OCI-LY1 (cell line): ENCODE data around the gene MEIOSIN.

Experiments
- H2AFZ ChIP-seq: fragments of 200-600 bp; sonication (generic), shearing (Covaris generic); 2 replicates; pipeline ENCODE4 v1.6.0; 2014; ENCODE audit warnings: antibody characterized with exemption, mild to moderate bottlenecking, low read length
- H3F3A ChIP-seq: fragments of 200-600 bp; sonication (generic), shearing (Covaris generic); 2 replicates; pipeline ENCODE4 v1.6.0; 2014; ENCODE audit warnings: mild to moderate bottlenecking, antibody characterized with exemption, low read length, moderate library complexity; ENCODE audit not compliant: insufficient read depth
- H3K27ac ChIP-seq: fragments of 200-600 bp; sonication (generic); 2 replicates; pipeline ENCODE4 v1.5.1; 2014; ENCODE audit warnings: low read length, mixed run types, mild to moderate bottlenecking, low read depth; ENCODE audit not compliant: poor library complexity, severe bottlenecking
- H3K27me3 ChIP-seq: fragments of 200-600 bp; sonication (generic); 2 replicates; pipeline ENCODE4 v1.6.0; 2014; ENCODE audit warnings: antibody characterized with exemption, mild to moderate bottlenecking, low read length, moderate library complexity; ENCODE audit not compliant: insufficient read depth
- H3K36me3 ChIP-seq: fragments of 200-600 bp; sonication (generic); 2 replicates; pipeline ENCODE4 v1.6.1; 2014; ENCODE audit warnings: mild to moderate bottlenecking, antibody characterized with exemption, low read length, moderate library complexity, mixed read lengths; ENCODE audit not compliant: insufficient read depth
- H3K4me1 ChIP-seq: fragments of 200-600 bp; sonication (generic); 2 replicates; pipeline ENCODE4 v1.5.1; 2014; ENCODE audit warnings: mild to moderate bottlenecking, low read length, moderate library complexity; ENCODE audit not compliant: insufficient read depth, severe bottlenecking
- H3K4me2 ChIP-seq: fragments of 200-600 bp; sonication (generic), shearing (Covaris generic); 2 replicates; pipeline ENCODE4 v1.6.1; 2014; ENCODE audit warnings: low read length
- H3K4me3 ChIP-seq: fragments of 200-600 bp; sonication (generic); 2 replicates; pipeline ENCODE4 v1.5.1; 2014; ENCODE audit warnings: low read length, low read depth, mild to moderate bottlenecking, mixed read lengths; ENCODE audit not compliant: poor library complexity, severe bottlenecking
- H3K79me2 ChIP-seq: fragments of 200-600 bp; shearing (Covaris generic); 2 replicates; pipeline ENCODE4 v1.6.1; 2016; ENCODE audit warnings: mixed run types, low read length, mixed read lengths; ENCODE audit not compliant: insufficient read depth
- H3K9ac ChIP-seq: fragments of 200-600 bp; sonication (generic), shearing (Covaris generic); 2 replicates; pipeline ENCODE4 v1.6.1; 2014; ENCODE audit warnings: mild to moderate bottlenecking, low read length, mixed read lengths
- H3K9me2 ChIP-seq: fragments of 200-600 bp; sonication (generic), shearing (Covaris generic); 2 replicates; pipeline ENCODE4 v1.6.1; 2014; ENCODE audit warnings: low read depth, mild to moderate bottlenecking, low read length, mixed read lengths
- H3K9me3 ChIP-seq: fragments of 200-600 bp; shearing (Covaris generic); 2 replicates; pipeline ENCODE4 v1.6.1; 2014; ENCODE audit warnings: low read length, mixed read lengths
- H4K20me1 ChIP-seq: fragments of 200-600 bp; sonication (generic), shearing (Covaris generic); 2 replicates; pipeline ENCODE4 v1.6.0; 2016; ENCODE audit warnings: mild to moderate bottlenecking, low read length; ENCODE audit not compliant: insufficient read depth
- EZH2 ChIP-seq: fragments of 200-600 bp; sonication (generic), shearing (Covaris generic); IDR thresholded peaks from 2 replicates; pipeline ENCODE4 v1.8.0; 2017; ENCODE audit warnings: borderline replicate concordance, mixed run types, mild to moderate bottlenecking, antibody characterized with exemption, low read length, moderate library complexity, mixed read lengths
- TF ChIP-seq, protein P1 (sequence below): fragments of 200-600 bp; sonication (generic), shearing (Covaris generic); IDR thresholded peaks from 2 replicates; pipeline ENCODE4 v1.5.1; 2017; ENCODE audit warnings: mild to moderate bottlenecking, antibody characterized with exemption, low read length, moderate library complexity, mixed read lengths

MEIOSIN gene

DNA sequence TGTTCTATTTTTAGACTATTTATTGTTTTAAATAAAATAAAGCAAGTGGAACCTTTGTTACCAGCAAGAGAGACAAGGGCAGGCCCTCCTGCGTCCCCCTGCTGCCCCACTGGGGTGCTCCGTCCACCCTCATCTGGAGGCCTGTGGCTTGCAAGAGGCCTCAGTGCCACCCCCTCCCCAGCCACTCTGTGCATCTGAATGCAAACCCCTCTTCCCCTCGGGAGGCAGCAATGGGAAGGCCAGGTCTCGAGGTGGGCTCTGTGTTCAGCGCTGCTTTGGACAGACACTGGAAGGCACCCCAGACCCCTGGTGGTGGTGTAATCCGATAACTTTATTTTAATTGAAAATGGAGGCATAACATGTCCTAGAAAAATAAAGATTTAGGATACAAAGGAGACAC is 31.2 kb downstream of the MEIOSIN start:
- Histone ChIP-seq H3K79me2 (no peaks in the 10 kb centered on the region), H2AFZ (no peak overlapping the region), H4K20me1 (no peaks in the 10 kb centered on the region), H3K36me3 (no peaks in the 10 kb centered on the region), H3K4me3 (no peak overlapping the region), H3K27ac (no peak overlapping the region), H3K27me3 (no peaks in the 10 kb centered on the region; the same call in 1 of the 2 replicates), H3K4me1 (peaks cover 6% of the 10 kb centered on the region), H3F3A (no peaks in the 10 kb centered on the region), H3K4me2 (no peak overlapping the region), H3K9me3 (no peaks in the 10 kb centered on the region), H3K9me2 (no peaks in the 10 kb centered on the region), H3K9ac (no peak overlapping the region)
- no peak for TF ChIP-seq EZH2
- TF ChIP-seq, protein P1, sequence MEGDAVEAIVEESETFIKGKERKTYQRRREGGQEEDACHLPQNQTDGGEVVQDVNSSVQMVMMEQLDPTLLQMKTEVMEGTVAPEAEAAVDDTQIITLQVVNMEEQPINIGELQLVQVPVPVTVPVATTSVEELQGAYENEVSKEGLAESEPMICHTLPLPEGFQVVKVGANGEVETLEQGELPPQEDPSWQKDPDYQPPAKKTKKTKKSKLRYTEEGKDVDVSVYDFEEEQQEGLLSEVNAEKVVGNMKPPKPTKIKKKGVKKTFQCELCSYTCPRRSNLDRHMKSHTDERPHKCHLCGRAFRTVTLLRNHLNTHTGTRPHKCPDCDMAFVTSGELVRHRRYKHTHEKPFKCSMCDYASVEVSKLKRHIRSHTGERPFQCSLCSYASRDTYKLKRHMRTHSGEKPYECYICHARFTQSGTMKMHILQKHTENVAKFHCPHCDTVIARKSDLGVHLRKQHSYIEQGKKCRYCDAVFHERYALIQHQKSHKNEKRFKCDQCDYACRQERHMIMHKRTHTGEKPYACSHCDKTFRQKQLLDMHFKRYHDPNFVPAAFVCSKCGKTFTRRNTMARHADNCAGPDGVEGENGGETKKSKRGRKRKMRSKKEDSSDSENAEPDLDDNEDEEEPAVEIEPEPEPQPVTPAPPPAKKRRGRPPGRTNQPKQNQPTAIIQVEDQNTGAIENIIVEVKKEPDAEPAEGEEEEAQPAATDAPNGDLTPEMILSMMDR = no peak

DNA sequence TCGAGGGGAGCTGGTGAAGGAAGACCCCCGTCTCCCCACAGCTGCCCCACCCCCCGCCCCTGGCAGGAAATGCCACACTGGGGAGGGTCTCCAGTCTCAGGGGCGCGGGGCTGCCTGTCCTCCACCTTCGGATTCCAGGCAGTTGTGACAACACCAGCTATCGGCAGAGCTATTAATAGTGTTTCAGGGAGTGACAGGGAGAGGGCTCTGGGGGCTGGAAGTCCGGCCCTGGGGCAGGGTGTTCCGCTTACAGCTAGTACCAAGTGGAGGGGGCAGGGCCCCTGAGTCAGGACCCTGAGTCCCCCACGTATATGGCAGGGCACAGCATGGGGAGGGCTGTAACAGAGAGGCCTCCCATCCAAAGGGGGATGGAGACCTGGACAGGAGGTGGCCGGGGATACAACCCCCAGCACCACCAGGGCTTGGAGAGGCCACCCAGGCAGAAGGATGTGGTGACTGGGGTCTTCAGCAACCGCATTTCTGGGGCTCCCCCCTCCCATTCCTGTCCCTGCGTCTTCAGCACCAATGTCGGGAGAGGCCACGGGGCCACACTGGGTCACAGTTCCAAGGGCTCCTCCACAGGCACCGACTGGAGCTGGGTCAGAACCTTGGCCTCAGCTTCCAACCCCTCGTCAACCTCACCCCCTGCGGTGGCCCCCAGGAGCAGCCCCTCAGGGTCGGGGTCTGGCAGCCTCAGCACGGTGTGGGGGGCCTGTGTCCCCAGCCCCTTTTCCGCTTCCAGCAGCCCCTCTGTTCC is 31.9 kb downstream of the MEIOSIN start:
- TF ChIP-seq, protein P1 = no peak
- no peak for TF ChIP-seq EZH2
- no peak overlapping the region for H2AFZ ChIP-seq
- no peak overlapping the region for H3K4me2 ChIP-seq
- peaks cover 6% of the 10 kb centered on the region for H3K4me1 ChIP-seq
- no peaks in the 10 kb centered on the region for H3F3A ChIP-seq
- no peaks in the 10 kb centered on the region; the same call in 1 of the 2 replicates for H3K27me3 ChIP-seq
- H3K79me2 ChIP-seq = no peaks in the 10 kb centered on the region
- no peaks in the 10 kb centered on the region for H4K20me1 ChIP-seq
- no peak overlapping the region for H3K27ac ChIP-seq
- H3K36me3 ChIP-seq = no peaks in the 10 kb centered on the region
- H3K9me2 ChIP-seq = no peaks in the 10 kb centered on the region
- no peak overlapping the region for H3K4me3 ChIP-seq
- H3K9me3 ChIP-seq = no peaks in the 10 kb centered on the region
- no peak overlapping the region for H3K9ac ChIP-seq

DNA sequence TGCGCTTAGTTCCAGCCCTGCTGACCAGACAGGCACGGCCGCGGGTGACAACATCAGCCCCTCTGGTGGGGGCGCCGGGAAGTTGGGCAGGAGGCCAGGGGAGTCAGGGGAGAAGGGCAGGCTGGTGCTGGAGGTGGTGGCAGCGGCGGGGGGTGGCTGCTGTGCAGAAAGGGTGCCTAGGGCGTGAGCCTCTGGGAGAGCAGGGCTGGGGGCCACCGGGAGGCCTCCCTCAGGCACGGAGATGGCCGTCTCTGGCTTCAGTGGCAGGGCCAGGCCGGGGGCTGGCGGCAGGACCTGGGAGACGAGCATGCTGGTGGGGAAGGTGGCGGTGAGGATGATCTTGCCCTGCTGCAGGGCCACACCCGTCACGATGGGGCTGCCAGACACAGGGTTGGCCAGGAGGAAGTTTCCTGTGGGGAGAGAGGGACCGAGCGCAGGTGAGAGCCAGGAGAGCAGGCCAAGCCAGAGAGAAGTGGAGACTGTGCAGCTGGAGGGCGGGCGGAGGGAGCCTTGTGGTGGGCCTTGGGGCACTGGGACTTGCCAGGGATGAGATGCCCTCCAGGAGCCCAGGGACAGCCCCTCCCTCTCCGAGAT is 32.6 kb downstream of the MEIOSIN start:
- Histone ChIP-seq H2AFZ (no peak overlapping the region), H3K4me3 (no peak overlapping the region), H3K9me3 (no peaks in the 10 kb centered on the region), H3K4me2 (no peak overlapping the region), H3K36me3 (no peaks in the 10 kb centered on the region), H3F3A (no peaks in the 10 kb centered on the region), H3K9me2 (no peaks in the 10 kb centered on the region), H3K27me3 (no peaks in the 10 kb centered on the region; the same call in 1 of the 2 replicates), H3K79me2 (no peaks in the 10 kb centered on the region), H3K27ac (no peak overlapping the region), H3K9ac (no peak overlapping the region), H4K20me1 (no peaks in the 10 kb centered on the region), H3K4me1 (peaks cover 7% of the 10 kb centered on the region)
- TF ChIP-seq, protein P1 = no peak
- no peak for TF ChIP-seq EZH2
